PC-3 (cell line): ENCODE data around the gene CCDC102A. TPM values are rescaled to one million over a fixed set of nuclear protein-coding genes. Genes with fewer than 3 reads are reported as not detected.

Experiments used
- ATAC-seq: fragments of 200-7000 bp; cut with Tn5 transposase; 2 replicates; pipeline ENCODE4 v1.9.1; 2020; ENCODE audit warnings: mild to moderate bottlenecking, moderate library complexity
- BruUV-seq: library from RNA; stranded (reverse); fragments of 400-500 nt; replicated peaks from 2 replicates; lab custom pipeline; 2021; lab: Mats Ljungman, UMichigan
- CTCF ChIA-PET: fragments of 300-600 bp; sonication (Branson Sonifier 250); formaldehyde crosslinking; loops from one replicate; lab custom pipeline; 2022; ENCODE audit warnings: antibody characterized with exemption; lab: Charles Lee
- POLR2A ChIA-PET: fragments of 300-600 bp; sonication (Branson Sonifier 250); formaldehyde crosslinking; loops from one replicate; lab custom pipeline; 2022; ENCODE audit warnings: antibody characterized with exemption; ENCODE audit not compliant: unreplicated experiment; lab: Charles Lee
- DNase-seq: peaks from one replicate; pipeline ENCODE4 v3.0.0-alpha.2; 2015
- H2AFZ ChIP-seq: fragments of 300-600 bp; sonication (generic); 2 replicates; pipeline ENCODE4 v1.6.0; 2016; ENCODE audit warnings: antibody characterized with exemption, low read length
- H3F3A ChIP-seq: fragments of 300-600 bp; sonication (generic); one replicate; pipeline ENCODE4 v1.6.0; 2017; ENCODE audit warnings: antibody characterized with exemption, low read length, control low read depth, mild to moderate bottlenecking; ENCODE audit not compliant: unreplicated experiment
- H3K27ac ChIP-seq: fragments of 300-600 bp; sonication (generic); 2 replicates; pipeline ENCODE4 v1.5.1; 2016; ENCODE audit warnings: mild to moderate bottlenecking, low read length
- H3K27me3 ChIP-seq: fragments of 300-600 bp; sonication (generic); 2 replicates; pipeline ENCODE4 v1.6.1; 2016; ENCODE audit warnings: low read length, mixed read lengths
- H3K36me3 ChIP-seq: fragments of 300-600 bp; sonication (generic); 2 replicates; pipeline ENCODE4 v1.6.1; 2016; ENCODE audit warnings: low read depth, mixed run types, low read length, mixed read lengths
- H3K4me1 ChIP-seq: fragments of 300-600 bp; sonication (generic); 2 replicates; pipeline ENCODE4 v1.5.1; 2016; ENCODE audit warnings: low read length; ENCODE audit not compliant: insufficient read depth
- H3K4me2 ChIP-seq: fragments of 300-600 bp; sonication (generic); 2 replicates; pipeline ENCODE4 v1.6.0; 2016; ENCODE audit warnings: low read length
- H3K4me3 ChIP-seq: fragments of 300-600 bp; sonication (generic); 2 replicates; pipeline ENCODE4 v1.5.1; 2016; ENCODE audit warnings: mild to moderate bottlenecking, low read length, mixed read lengths
- H3K79me2 ChIP-seq: fragments of 300-600 bp; sonication (generic); 2 replicates; pipeline ENCODE4 v1.6.1; 2017; ENCODE audit warnings: low read length, mixed read lengths
- H3K9ac ChIP-seq: fragments of 300-600 bp; sonication (generic); 2 replicates; pipeline ENCODE4 v1.6.0; 2016; ENCODE audit warnings: mild to moderate bottlenecking, low read length
- H3K9me2 ChIP-seq: fragments of 300-600 bp; sonication (generic); replicated peaks from 2 replicates; pipeline ENCODE4 v1.6.1; 2016; ENCODE audit warnings: mixed run types, low read length, mixed read lengths
- H3K9me3 ChIP-seq: fragments of 300-600 bp; sonication (generic); 2 replicates; pipeline ENCODE4 v1.6.1; 2016; ENCODE audit warnings: low read length, mixed read lengths
- H4K20me1 ChIP-seq: fragments of 300-600 bp; sonication (generic); 2 replicates; pipeline ENCODE4 v1.6.1; 2016; ENCODE audit warnings: low read length, mixed read lengths
- EZH2 ChIP-seq: fragments of 300-600 bp; sonication (generic); IDR thresholded peaks from one replicate; pipeline ENCODE4 v1.6.1; 2017; ENCODE audit warnings: antibody characterized with exemption, mild to moderate bottlenecking, low read length; ENCODE audit not compliant: unreplicated experiment
- EZH2phosphoT487 ChIP-seq: fragments of 300-600 bp; sonication (generic); IDR thresholded peaks from 2 replicates; pipeline ENCODE4 v1.6.1; 2018; ENCODE audit warnings: mild to moderate bottlenecking, antibody characterized with exemption, low read length, borderline replicate concordance
- intact Hi-C: fragments of 100-400 bp; cut with micrococcal nuclease; formaldehyde crosslinking; loops from 2 replicates; pipeline ENCODE4 v1.9.0; 2023
- total RNA-seq: library from RNA; depleted of rRNA; stranded (reverse); fragments of >200 nt; gene quantifications from 2 replicates; pipeline ENCODE4 v1.2.3, GENCODE V29; 2014
- TF ChIP-seq, protein P1 (sequence below): fragments of 300-600 bp; sonication (generic); conservative IDR thresholded peaks from 2 replicates; pipeline ENCODE4 v1.5.1; 2017; ENCODE audit warnings: antibody characterized with exemption, low read depth, mild to moderate bottlenecking, low read length

CCDC102A gene
- total RNA-seq, 1 experiment from 2014 or later, result 12.7 TPM

DNA sequence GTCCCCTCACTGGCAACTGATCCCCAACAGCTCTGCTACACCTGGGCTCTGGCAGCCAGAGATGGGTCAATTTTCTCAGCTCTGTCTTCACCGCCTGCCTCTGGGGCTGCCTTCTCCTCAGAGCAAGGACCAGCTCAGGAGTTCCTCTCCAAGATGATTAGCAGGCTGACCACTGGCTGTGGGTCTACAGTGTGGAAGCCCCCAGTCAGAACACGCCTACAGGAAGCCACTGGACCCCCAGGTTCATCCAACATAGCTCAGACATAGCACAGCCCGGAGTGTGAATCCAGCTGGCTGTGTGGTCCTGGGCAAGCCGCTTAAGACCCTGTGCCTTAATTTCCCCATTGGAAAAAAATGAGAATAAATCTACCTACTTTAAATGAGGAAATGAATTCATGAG lies 55.0 kb downstream of the CCDC102A start:
- Histone ChIP-seq H3K9me3 (no peaks in the 10 kb centered on the region), H4K20me1 (no peaks in the 10 kb centered on the region), H3K4me3 (no peak overlapping the region), H2AFZ (no peak overlapping the region), H3K27me3 (no peaks in the 10 kb centered on the region), H3F3A (no peaks in the 10 kb centered on the region), H3K36me3 (no peaks in the 10 kb centered on the region), H3K4me2 (no peak overlapping the region), H3K4me1 (no peaks in the 10 kb centered on the region; the same call in 1 of the 2 replicates), H3K9ac (no peak overlapping the region), H3K9me2 (no peaks in the 10 kb centered on the region), H3K27ac (no peak overlapping the region), H3K79me2 (no peaks in the 10 kb centered on the region)
- BruUV-seq, result no TSS peak
- DNase-seq, result no peak
- ChIA-PET POLR2A (no interaction called here), CTCF (no interaction called here)
- intact Hi-C loops, result no loop called here
- no peak for ATAC-seq
- TF ChIP-seq, protein P1, sequence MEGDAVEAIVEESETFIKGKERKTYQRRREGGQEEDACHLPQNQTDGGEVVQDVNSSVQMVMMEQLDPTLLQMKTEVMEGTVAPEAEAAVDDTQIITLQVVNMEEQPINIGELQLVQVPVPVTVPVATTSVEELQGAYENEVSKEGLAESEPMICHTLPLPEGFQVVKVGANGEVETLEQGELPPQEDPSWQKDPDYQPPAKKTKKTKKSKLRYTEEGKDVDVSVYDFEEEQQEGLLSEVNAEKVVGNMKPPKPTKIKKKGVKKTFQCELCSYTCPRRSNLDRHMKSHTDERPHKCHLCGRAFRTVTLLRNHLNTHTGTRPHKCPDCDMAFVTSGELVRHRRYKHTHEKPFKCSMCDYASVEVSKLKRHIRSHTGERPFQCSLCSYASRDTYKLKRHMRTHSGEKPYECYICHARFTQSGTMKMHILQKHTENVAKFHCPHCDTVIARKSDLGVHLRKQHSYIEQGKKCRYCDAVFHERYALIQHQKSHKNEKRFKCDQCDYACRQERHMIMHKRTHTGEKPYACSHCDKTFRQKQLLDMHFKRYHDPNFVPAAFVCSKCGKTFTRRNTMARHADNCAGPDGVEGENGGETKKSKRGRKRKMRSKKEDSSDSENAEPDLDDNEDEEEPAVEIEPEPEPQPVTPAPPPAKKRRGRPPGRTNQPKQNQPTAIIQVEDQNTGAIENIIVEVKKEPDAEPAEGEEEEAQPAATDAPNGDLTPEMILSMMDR, result no peak
- no peak for TF ChIP-seq EZH2
- TF ChIP-seq EZH2phosphoT487, result no peak

DNA sequence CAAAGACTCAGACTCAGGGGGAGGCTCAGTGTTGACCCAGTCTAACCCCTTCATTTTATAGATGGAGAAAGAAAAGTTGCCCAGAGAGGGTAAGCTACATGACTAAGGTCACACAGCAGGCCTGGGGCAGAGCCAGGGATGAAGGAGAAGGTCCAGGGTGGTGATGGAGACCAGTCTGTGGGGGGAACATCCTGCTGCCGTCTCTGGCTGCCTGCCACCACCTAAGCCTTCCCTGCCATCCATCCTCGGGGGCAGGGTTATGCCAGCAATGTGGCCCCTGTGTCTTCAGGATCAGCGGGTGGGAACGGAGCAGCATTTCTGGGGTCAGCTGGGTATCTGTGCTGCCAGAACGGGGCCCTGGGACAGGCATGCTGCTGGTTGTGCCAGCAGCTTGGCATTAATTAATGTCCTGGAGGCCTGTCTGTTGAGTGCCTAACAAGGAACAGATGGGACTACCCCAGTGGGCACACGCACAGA lies 55.6 kb downstream of the CCDC102A start:
- no peaks in the 10 kb centered on the region for H3F3A ChIP-seq
- H3K36me3 ChIP-seq, result no peaks in the 10 kb centered on the region
- no peak overlapping the region for H3K9ac ChIP-seq
- no peak overlapping the region for H3K4me3 ChIP-seq
- H3K4me1 ChIP-seq, result no peaks in the 10 kb centered on the region; the same call in 1 of the 2 replicates
- no peaks in the 10 kb centered on the region for H3K9me3 ChIP-seq
- BruUV-seq, result no TSS peak
- no peak overlapping the region for H3K4me2 ChIP-seq
- DNase-seq, result no peak
- H3K27me3 ChIP-seq, result no peaks in the 10 kb centered on the region
- no peaks in the 10 kb centered on the region for H4K20me1 ChIP-seq
- H3K79me2 ChIP-seq, result no peaks in the 10 kb centered on the region
- H2AFZ ChIP-seq, result no peak overlapping the region
- TF ChIP-seq, protein P1, result no peak
- no peak for TF ChIP-seq EZH2
- TF ChIP-seq EZH2phosphoT487, result no peak
- no peak for ATAC-seq
- ChIA-PET CTCF (no interaction called here), POLR2A (no interaction called here)
- H3K9me2 ChIP-seq, result no peaks in the 10 kb centered on the region
- no peak overlapping the region for H3K27ac ChIP-seq
- intact Hi-C loops, result no loop called here

DNA sequence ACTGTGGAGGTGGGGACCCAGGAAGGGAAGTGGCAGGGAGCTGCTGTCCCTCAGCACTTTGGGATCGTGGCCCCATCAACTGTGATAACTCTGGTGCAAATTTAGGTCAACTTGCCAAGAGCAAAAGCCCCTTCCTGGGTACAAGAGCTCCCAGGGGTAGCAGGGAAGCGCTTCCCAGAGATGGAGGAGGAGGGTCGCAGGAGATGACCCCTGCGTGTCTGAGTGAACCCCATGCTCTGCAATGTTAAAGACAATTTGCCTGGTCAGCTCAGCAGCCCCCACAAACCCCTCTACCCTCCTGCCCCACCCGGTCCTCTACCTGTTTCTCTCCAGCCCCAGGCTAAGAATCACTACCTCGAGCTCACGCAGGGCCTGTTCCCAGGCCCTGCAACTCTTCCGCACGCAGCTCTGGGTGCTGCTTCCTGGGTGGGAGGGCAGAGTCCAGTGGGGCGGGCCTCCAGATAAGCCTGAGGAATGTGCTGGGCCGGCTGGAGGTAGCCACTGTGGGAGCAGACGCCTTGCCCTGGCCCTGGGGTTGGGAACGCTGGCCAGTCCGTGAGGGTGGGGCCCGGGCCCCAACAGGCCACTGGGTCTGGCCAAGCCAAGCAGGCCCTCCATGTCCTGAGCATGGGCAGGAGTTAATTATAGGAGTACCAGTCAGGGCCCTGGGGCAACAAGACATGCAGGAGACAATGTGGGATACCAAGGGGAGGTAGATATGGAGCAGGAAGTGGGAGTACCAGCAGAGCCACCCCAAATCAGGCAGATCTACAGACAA lies 56.2 kb downstream of the CCDC102A start:
- H3K27ac ChIP-seq, result no peak overlapping the region
- POLR2A ChIA-PET, result no interaction called here
- TF ChIP-seq, protein P1, result no peak
- TF ChIP-seq EZH2phosphoT487 (no peak), EZH2 (no peak)
- no peak overlapping the region for H3K9ac ChIP-seq
- CTCF ChIA-PET, result no interaction called here
- BruUV-seq, result no TSS peak
- no peaks in the 10 kb centered on the region for H3K27me3 ChIP-seq
- DNase-seq, result no peak
- no peaks in the 10 kb centered on the region for H3K36me3 ChIP-seq
- H3K9me3 ChIP-seq, result no peaks in the 10 kb centered on the region
- H3K4me1 ChIP-seq, result no peaks in the 10 kb centered on the region
- no peaks in the 10 kb centered on the region for H4K20me1 ChIP-seq
- no peak overlapping the region for H3K4me3 ChIP-seq
- no peaks in the 10 kb centered on the region for H3K9me2 ChIP-seq
- no peaks in the 10 kb centered on the region for H3F3A ChIP-seq
- no peak for ATAC-seq
- no peaks in the 10 kb centered on the region for H3K79me2 ChIP-seq
- no peak overlapping the region for H2AFZ ChIP-seq
- intact Hi-C loops, result no loop called here
- no peak overlapping the region for H3K4me2 ChIP-seq
